Lower leg skin (tissue), 4 donors: ENCODE data around the gene DALRD3. TPM values are rescaled to one million over a fixed set of nuclear protein-coding genes. Genes with fewer than 3 reads are reported as not detected.
A peak's percentile ranks its signal among the peaks of the same experiment; 100 is the strongest.

Experiments used
- DNase-seq, 2 donors: peaks; one replicate each; pipeline ENCODE4 v3.0.0-alpha.2; 2019; ENCODE audit warnings: low spot score in 2 of 2
- H3K4me3 ChIP-seq: fragments of 200-600 bp; sonication (generic); 2 replicates; pipeline ENCODE4 v1.5.1; 2017; ENCODE audit warnings: mild to moderate bottlenecking, low read depth; ENCODE audit not compliant: poor library complexity, severe bottlenecking
- CTCF ChIP-seq, 3 donors: fragments of 450-650 bp; IDR thresholded peaks; one replicate each; pipeline ENCODE4 v1.5.1; 2016; ENCODE audit warnings: antibody characterized with exemption in 3 of 3, mild to moderate bottlenecking in 3 of 3, moderate library complexity in 2 of 3
- POLR2A ChIP-seq, 2 donors: fragments of 450-650 bp; IDR thresholded peaks; one replicate each; pipeline ENCODE4 v1.6.1; 2016 to 2017; ENCODE audit warnings: antibody characterized with exemption in 2 of 2, mild to moderate bottlenecking in 1 of 2, moderate library complexity in 1 of 2
- WGBS, 2 donors: methylation state at CpG; one replicate each; pipeline ENCODE4 v1.1.5; 2018; 5-methylcytosine and 5-hydroxymethylcytosine counted together
- intact Hi-C: fragments of 100-400 bp; cut with DNase I; formaldehyde crosslinking; loops from one replicate; pipeline ENCODE4 v1.15.0; 2023; ENCODE audit warnings: low total_unique reads
- total RNA-seq, 4 donors: library from RNA; depleted of rRNA; stranded (reverse); fragments of >200 nt; gene quantifications; one replicate each; pipeline ENCODE4 v1.1.0, GENCODE V29; 2016

DALRD3 gene
- total RNA-seq, 4 donors from 2014 or later: 51.5 to 78.4 (median 62.1) TPM

GRCh38 chr3:49021213-49021812 is 2.9 kb upstream of the DALRD3 start:
- peak; percentile 99 to 100 for DNase-seq
- peak overlapping the region; percentile 87 for H3K4me3 ChIP-seq
- intact Hi-C loops: no loop called here
- WGBS, 2 donors: 2% methylated on average over 23 to 30 of the region's 60 CpGs
- TF ChIP-seq POLR2A (IDR thresholded peaks at IDR 0.05) (peak in 1 of 2 donors; percentile 89), CTCF (IDR thresholded peaks at IDR 0.05) (no peak)

GRCh38 chr3:49020330-49021212 is 2.2 kb upstream of the DALRD3 start:
- peak in 1 of 2 donors; percentile 94 for DNase-seq

GRCh38 chr3:49019941-49020329 is 1.6 kb upstream of the DALRD3 start:
- intact Hi-C loops: no loop called here
- WGBS, 2 donors: 37 to 40% methylated on average over 12 of the region's 12 CpGs
- H3K4me3 ChIP-seq: no peak overlapping the region
- no peak for DNase-seq
- no peak for TF ChIP-seq CTCF (IDR thresholded peaks at IDR 0.05)
- TF ChIP-seq POLR2A (IDR thresholded peaks at IDR 0.05): no peak

More at GRCh38 chr3:49020330-49021212, 2.2 kb upstream of the DALRD3 start:
- 3 to 6% methylated on average over 25 to 30 of the region's 51 CpGs for WGBS, 2 donors
- H3K4me3 ChIP-seq: peak overlapping the region; percentile 55
- TF ChIP-seq CTCF (IDR thresholded peaks at IDR 0.05): no peak
- TF ChIP-seq POLR2A (IDR thresholded peaks at IDR 0.05): no peak
- intact Hi-C loops: no loop called here

GRCh38 chr3:49018707-49019006 is 277 bp upstream of the DALRD3 start:
- intact Hi-C loops: no loop called here
- TF ChIP-seq POLR2A (IDR thresholded peaks at IDR 0.05) (no peak), CTCF (IDR thresholded peaks at IDR 0.05) (no peak)
- H3K4me3 ChIP-seq: peak overlapping the region; percentile 50
- DNase-seq: no peak
- 1% methylated on average over 18 of the region's 18 CpGs for WGBS, 2 donors

DNA sequence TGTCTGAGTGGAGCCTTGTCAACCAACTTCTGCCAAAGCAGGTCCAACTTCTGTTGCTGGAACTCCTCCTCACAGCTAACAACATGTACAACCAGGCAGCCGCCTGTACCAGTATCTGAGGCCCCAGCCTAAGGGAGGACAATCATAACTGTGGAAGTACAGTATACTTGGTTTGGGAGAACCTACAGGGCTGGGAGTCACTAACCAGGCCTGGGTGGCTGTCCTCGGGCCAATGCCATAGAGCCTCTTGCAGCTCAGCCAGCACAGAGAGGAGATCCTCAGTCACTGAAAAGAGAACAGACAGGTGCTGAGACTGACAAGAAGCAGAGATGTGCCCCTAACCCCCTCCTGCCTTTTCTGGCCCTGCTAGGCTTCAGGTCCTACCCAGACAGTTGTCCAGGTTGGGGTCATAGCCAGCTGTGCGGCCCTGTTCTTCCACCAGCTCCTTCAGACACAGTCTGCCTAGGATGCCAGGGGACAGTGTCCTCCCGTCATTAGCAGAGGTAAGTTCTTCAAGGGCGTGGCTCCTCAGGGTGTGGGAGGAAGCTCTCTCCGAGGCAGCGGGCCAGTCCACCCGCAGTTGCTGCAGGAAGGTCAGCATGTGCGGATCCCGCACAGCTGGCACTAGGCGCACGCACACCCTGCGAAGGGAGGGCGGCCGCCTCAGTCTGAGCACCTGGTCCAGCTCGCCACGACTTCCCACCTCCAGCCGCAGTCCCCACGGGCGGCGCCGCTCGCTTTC is 980 bp downstream of the DALRD3 start:
- 5 to 45% methylated on average over 4 to 23 of the region's 23 CpGs for WGBS, 2 donors
- intact Hi-C loops: no loop called here
- DNase-seq: peak in 1 of 2 donors; percentile 88
- no peak for TF ChIP-seq POLR2A (IDR thresholded peaks at IDR 0.05)
- TF ChIP-seq CTCF (IDR thresholded peaks at IDR 0.05): no peak
- H3K4me3 ChIP-seq: peak overlapping the region; percentile 50
